GM10847 (cell line): ENCODE data around the gene PLXNA1.

Experiments
- POLR2A ChIP-seq: IDR thresholded peaks from 2 replicates; pipeline ENCODE4 v1.6.1; 2011; ENCODE audit not compliant: insufficient read length; ENCODE audit errors: extremely low read depth

PLXNA1 gene

DNA sequence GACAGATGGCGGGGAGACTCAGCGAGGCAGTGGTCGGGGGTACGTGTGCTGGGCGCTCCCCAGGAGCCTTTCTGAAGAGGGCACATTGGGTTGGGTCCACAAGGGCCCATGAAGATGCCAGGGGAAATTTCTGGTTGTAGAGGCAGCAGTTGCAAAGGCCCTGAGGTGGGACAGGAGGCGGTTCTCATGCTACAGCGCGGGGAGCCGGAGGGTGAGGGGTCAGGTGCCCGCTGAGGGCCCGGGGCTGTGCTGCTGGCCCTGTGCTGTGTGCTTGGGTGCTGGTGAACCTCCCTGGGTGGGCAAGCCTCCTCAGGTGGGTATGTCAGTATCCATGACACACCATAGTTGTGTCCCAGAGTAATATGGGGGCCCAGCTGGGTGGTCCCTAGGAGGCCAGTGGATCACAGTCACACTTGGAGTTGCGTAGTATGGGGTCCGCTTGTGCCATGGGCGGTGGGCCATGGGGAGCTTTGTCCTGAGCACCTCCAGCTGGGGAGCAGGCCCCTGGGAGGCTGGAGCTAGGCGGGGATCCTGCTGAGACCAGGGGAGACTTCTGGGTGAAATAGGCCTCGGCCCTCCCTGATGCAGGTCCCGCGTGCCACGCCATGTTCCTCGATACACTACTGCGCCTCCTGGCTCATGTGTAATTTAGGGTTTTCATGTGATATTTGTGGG is 44.3 kb downstream of the PLXNA1 start:
- TF ChIP-seq POLR2A = no peak

DNA sequence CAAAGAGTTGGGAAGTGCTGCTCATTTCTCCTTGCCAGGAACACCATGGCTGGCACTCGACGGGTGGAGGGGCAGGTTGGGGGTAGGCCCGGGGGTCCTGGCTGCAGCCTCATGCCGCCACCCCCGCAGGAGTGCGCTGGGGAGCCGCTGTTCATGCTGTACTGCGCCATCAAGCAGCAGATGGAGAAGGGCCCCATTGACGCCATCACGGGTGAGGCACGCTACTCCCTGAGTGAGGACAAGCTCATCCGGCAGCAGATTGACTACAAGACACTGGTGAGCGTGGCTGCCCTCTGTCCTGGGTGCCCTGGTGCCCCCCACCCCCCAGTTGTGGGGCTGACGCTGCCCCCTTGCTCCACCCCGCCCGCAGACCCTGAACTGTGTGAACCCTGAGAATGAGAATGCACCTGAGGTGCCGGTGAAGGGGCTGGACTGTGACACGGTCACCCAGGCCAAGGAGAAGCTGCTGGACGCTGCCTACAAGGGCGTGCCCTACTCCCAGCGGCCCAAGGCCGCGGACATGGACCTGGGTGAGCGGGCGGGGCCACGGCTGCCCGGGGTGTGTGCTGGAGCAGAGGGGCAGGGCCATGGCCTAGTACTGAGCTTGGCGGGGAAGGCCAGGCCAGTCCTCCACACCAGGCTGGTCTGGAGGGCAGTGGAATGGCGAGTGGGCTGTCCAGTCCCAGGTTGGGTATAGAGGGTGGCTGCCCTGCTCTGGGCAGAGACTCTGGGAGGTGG is 45.1 kb downstream of the PLXNA1 start:
- no peak for TF ChIP-seq POLR2A

DNA sequence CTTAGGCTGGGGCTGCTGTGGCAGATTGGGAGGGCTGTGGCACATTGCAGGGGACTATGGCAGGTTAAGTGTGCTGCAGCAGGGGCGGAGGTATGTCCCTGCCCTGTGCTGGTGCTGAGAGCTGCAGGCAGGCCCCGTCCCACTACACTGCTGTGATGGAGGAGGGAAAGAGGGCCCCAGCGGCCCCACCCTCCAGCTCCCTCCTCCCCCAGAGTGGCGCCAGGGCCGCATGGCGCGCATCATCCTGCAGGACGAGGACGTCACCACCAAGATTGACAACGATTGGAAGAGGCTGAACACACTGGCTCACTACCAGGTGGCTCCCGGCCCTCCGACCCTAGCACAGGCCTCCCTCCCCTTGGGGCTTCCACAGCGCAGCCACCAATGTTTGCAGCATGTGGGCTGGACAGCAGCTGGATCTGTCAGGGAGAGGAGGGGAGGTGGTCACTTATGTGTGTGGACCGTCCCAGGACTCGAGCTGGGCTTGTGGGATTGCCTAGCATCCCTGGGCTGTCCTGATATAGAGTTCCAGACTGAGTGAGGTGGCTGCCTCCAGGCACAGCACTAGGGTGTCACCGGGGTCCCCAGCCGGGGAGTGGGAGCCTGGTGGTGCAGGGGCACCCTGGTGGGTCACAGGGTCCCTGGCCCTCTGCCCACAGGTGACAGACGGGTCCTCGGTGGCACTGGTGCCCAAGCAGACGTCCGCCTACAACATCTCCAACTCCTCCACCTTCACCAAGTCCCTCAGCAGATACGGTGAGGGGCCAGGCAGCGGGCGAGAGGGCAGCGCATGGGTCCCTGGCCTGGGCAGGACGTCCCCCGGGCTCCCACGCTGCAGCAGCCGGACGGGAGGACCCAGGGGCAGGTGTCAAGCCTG is 46.1 kb downstream of the PLXNA1 start:
- TF ChIP-seq POLR2A = no peak

DNA sequence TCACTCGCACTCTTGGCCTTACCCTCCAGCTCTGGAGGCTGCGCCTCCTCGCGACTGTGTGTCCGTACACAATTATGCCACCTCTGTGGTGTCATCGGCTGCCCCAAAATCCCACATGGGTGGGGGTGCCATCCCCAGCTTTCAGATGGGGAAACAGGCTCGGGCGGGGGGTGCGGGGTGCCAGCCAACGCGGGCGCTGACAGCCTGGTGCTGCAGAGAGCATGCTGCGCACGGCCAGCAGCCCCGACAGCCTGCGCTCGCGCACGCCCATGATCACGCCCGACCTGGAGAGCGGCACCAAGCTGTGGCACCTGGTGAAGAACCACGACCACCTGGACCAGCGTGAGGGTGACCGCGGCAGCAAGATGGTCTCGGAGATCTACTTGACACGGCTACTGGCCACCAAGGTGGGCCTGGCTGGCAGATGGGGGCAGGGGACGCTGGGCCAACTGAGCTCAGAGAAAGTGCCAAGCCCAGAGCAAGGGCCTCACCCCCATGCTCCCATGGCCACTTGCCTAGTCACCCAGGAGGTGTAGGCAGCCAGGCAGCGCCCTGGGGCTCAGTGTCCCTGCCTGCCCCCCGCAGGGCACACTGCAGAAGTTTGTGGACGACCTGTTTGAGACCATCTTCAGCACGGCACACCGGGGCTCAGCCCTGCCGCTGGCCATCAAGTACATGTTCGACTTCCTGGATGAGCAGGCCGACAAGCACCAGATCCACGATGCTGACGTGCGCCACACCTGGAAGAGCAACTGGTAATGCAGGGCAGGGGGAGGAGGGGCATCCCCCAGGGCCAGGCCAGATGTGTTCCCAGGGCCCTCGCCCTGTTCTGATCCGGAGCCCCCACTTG is 47.0 kb downstream of the PLXNA1 start:
- no peak for TF ChIP-seq POLR2A

DNA sequence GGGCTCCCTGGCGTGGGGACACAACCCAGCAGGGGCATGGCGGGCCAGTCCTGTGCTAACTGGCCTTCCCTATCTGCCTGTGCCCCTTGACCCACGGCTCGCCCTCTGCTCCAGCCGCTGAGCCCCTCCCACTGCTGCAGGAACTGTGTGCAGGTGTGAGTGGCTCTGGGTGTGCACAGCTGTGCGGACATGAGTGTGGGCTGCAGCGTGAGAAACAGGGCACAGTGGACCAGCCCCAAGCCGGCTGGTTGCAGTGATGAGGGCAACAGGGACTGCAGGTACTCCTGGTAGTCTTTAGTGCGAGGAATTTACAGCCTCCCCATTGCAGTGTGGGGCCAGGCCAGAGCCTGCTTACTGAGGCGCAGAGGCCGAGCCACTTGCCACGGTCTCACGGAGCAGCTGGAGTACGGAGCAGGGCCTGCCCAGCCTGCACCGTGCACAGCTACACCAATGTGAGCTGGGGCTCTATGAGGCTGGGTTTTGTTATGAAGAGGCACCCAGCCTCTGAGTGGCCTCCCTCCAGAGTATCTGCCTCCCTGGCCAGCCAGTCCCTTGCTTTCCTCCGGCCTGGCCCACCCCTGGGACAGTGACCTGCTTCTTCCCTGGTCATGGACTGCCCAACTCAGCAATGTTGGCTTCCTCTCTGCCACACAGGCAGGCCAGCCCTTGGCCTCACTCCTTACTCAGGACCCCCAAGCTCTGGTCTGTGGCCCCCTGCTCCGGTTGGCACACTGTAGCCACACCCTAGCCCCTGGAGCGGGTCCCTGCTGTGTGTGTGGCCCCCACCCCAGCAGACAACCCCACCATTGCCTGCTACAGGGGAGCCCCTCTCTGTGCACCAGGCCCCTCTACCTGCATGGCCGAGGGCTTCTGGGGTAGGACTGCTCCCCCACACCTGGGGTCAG is 47.8 kb downstream of the PLXNA1 start:
- no peak for TF ChIP-seq POLR2A

DNA sequence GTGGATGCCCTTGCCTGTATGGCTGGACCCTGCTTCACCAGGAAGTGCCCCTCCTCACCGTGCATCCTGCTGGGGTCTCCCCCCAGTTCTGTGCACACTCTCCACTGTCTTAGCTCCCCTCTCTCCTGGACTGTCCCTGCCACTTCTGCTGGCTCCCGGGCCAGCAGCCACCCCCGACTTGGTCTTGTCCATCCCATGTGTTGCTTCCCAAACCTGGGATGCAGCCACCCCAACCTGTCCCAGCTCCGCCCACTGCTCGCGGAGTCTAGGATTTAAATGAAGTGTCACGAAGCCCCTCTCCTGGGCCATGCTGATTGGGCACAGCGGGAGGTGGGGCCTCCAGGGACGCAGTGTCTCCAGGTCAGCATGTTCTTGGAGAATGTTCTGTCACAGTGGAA is 48.5 kb downstream of the PLXNA1 start:
- TF ChIP-seq POLR2A = no peak

DNA sequence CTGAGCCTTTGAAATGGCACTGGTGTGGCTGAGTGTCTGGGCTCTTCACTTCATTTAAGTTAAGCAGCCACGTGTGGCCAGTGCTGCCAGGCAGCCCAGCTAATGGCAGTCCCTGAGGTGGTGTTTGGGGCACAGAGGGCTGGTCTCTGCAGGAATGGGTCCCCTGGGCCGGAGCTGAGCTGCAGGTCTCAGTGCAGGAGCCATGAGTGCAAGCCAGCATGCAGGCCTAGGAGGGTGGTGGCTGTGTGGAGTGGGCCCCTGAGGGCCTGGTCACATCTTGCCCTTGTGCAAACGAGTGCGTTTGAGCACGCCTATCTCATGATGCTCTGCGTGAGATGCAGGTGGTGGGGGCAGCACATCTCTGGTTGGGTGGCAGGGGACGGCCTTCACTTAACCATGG is 48.9 kb downstream of the PLXNA1 start:
- no peak for TF ChIP-seq POLR2A

DNA sequence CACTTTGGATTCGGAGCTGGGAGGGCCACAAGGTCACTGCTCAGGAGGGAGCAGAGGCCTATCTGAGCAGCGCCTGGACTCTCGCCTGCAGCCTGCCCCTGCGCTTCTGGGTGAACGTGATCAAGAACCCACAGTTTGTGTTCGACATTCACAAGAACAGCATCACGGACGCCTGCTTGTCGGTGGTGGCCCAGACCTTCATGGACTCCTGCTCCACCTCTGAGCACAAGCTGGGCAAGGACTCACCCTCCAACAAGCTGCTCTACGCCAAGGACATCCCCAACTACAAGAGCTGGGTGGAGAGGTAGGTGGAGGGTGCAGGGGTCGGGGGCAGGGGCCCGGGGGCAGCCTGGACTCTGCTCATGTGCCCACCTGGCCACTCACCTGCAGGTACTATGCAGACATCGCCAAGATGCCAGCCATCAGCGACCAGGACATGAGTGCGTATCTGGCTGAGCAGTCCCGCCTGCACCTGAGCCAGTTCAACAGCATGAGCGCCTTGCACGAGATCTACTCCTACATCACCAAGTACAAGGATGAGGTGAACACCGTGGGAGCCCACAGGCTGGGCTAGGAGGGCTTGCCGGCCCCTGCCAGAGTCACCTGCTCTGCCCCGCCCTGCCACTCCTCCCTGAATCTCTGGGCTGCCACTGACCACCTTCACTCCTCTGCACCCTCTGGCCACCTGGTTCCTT is 49.5 kb downstream of the PLXNA1 start:
- no peak for TF ChIP-seq POLR2A
